Suprapubic skin (tissue), 4 donors: ENCODE measurements around the gene SLC38A9. TPM values are rescaled to one million over a fixed set of nuclear protein-coding genes. Genes with fewer than 3 reads are reported as not detected.

ENCODE experiments used
- DNase-seq, 2 donors: peaks; one replicate each; pipeline ENCODE4 v3.0.0-alpha.2; 2019; ENCODE audit warnings: low spot score in 2 of 2
- H3K27ac ChIP-seq: fragments of 200-600 bp; sonication (generic); one replicate; pipeline ENCODE4 v1.5.1; 2019
- H3K27me3 ChIP-seq: fragments of 200-600 bp; sonication (generic); one replicate; pipeline ENCODE4 v1.5.1; 2019
- H3K36me3 ChIP-seq: fragments of 200-600 bp; sonication (generic); one replicate; pipeline ENCODE4 v1.5.1; 2019
- H3K4me1 ChIP-seq: fragments of 200-600 bp; sonication (generic); one replicate; pipeline ENCODE4 v1.5.1; 2019
- H3K4me3 ChIP-seq: fragments of 200-600 bp; sonication (generic); one replicate; pipeline ENCODE4 v1.5.1; 2019; ENCODE audit warnings: mild to moderate bottlenecking
- H3K9me3 ChIP-seq: fragments of 200-600 bp; sonication (generic); one replicate; pipeline ENCODE4 v1.5.1; 2019
- CTCF ChIP-seq, 2 donors: fragments of 200-600 bp in 1 of 2; fragments of 450-650 bp in 1 of 2; sonication (generic) in 1 of 2; IDR thresholded peaks; one replicate each; pipeline ENCODE4 v1.5.1; 2016 to 2019; ENCODE audit warnings: antibody characterized with exemption in 2 of 2, mild to moderate bottlenecking in 1 of 2, moderate library complexity in 1 of 2
- EP300 ChIP-seq: sonication (generic); formaldehyde crosslinking; IDR thresholded peaks from one replicate; pipeline ENCODE4 v1.6.1; 2017; ENCODE audit warnings: antibody characterized with exemption
- POLR2A ChIP-seq, 2 donors: fragments of 450-650 bp; IDR thresholded peaks; one replicate each; pipeline ENCODE4 v1.6.1; 2017; ENCODE audit warnings: antibody characterized with exemption in 2 of 2, mild to moderate bottlenecking in 2 of 2, moderate library complexity in 2 of 2
- POLR2AphosphoS5 ChIP-seq, 3 donors: sonication (generic); formaldehyde crosslinking; IDR thresholded peaks; one replicate each; pipeline ENCODE4 v1.6.1; 2017; ENCODE audit warnings: antibody characterized with exemption in 3 of 3
- WGBS: methylation state at CpG from one replicate; pipeline ENCODE4 v1.1.5; 2018; 5-methylcytosine and 5-hydroxymethylcytosine counted together
- total RNA-seq, 4 donors: library from RNA; depleted of rRNA; stranded (reverse); fragments of >200 nt; gene quantifications; one replicate each; pipeline ENCODE4 v1.1.0, GENCODE V29; 2016

Gene SLC38A9
- total RNA-seq, 4 donors from 2014 or later: 13.9 to 52.6 (median 19.7) TPM

GRCh38 chr5:55626790-55627189 lies 85.3 kb downstream of the SLC38A9 start:
- TF ChIP-seq POLR2AphosphoS5 (IDR thresholded peaks at IDR 0.05) (no peak), POLR2A (IDR thresholded peaks at IDR 0.05) (no peak), CTCF (IDR thresholded peaks at IDR 0.05) (no peak), EP300 (no peak)
- no peak for DNase-seq
- no peak overlapping the region for H3K27ac ChIP-seq
- 51% methylated on average over 3 of the region's 3 CpGs for WGBS
- H3K9me3 ChIP-seq: no peaks in the 10 kb centered on the region
- H3K27me3 ChIP-seq: no peaks in the 10 kb centered on the region
- no peaks in the 10 kb centered on the region for H3K4me1 ChIP-seq
- H3K4me3 ChIP-seq: no peak overlapping the region
- no peaks in the 10 kb centered on the region for H3K36me3 ChIP-seq

- TF ChIP-seq EP300 (no peak), POLR2AphosphoS5 (IDR thresholded peaks at IDR 0.05) (no peak), CTCF (IDR thresholded peaks at IDR 0.05) (no peak), POLR2A (IDR thresholded peaks at IDR 0.05) (no peak)
- H3K27ac ChIP-seq: no peak overlapping the region
- H3K4me1 ChIP-seq: no peaks in the 10 kb centered on the region
- no peak overlapping the region for H3K4me3 ChIP-seq
- DNase-seq: no peak
- no peaks in the 10 kb centered on the region for H3K27me3 ChIP-seq
- H3K9me3 ChIP-seq: no peaks in the 10 kb centered on the region
- H3K36me3 ChIP-seq: no peaks in the 10 kb centered on the region
These were observed 86.2 kb downstream of the SLC38A9 start for GRCh38 chr5:55625913-55626312.

GRCh38 chr5:55625589-55625909 lies 86.6 kb downstream of the SLC38A9 start:
- no peak overlapping the region for H3K27ac ChIP-seq
- H3K9me3 ChIP-seq: no peaks in the 10 kb centered on the region
- TF ChIP-seq POLR2AphosphoS5 (IDR thresholded peaks at IDR 0.05): no peak
- no peak for TF ChIP-seq EP300
- TF ChIP-seq POLR2A (IDR thresholded peaks at IDR 0.05): no peak
- TF ChIP-seq CTCF (IDR thresholded peaks at IDR 0.05): no peak
- DNase-seq: no peak
- no peaks in the 10 kb centered on the region for H3K27me3 ChIP-seq
- no peak overlapping the region for H3K4me3 ChIP-seq
- no peaks in the 10 kb centered on the region for H3K36me3 ChIP-seq
- no peaks in the 10 kb centered on the region for H3K4me1 ChIP-seq
- WGBS: 85% methylated on average over 4 of the region's 4 CpGs

- 82% methylated on average over 8 of the region's 8 CpGs for WGBS
- no peak overlapping the region for H3K27ac ChIP-seq
- DNase-seq: no peak
- H3K27me3 ChIP-seq: no peaks in the 10 kb centered on the region
- no peaks in the 10 kb centered on the region for H3K4me1 ChIP-seq
- TF ChIP-seq EP300 (no peak), POLR2AphosphoS5 (IDR thresholded peaks at IDR 0.05) (no peak), CTCF (IDR thresholded peaks at IDR 0.05) (no peak), POLR2A (IDR thresholded peaks at IDR 0.05) (no peak)
- no peaks in the 10 kb centered on the region for H3K36me3 ChIP-seq
- H3K9me3 ChIP-seq: no peaks in the 10 kb centered on the region
- H3K4me3 ChIP-seq: no peak overlapping the region
These were observed 87.1 kb downstream of the SLC38A9 start for GRCh38 chr5:55624841-55625588.

GRCh38 chr5:55623789-55624188 lies 88.3 kb downstream of the SLC38A9 start:
- Histone ChIP-seq H3K27ac (no peak overlapping the region), H3K27me3 (no peaks in the 10 kb centered on the region), H3K4me1 (no peaks in the 10 kb centered on the region), H3K36me3 (no peaks in the 10 kb centered on the region), H3K9me3 (no peaks in the 10 kb centered on the region), H3K4me3 (no peak overlapping the region)
- no peak for DNase-seq
- TF ChIP-seq CTCF (IDR thresholded peaks at IDR 0.05) (no peak), EP300 (no peak), POLR2AphosphoS5 (IDR thresholded peaks at IDR 0.05) (no peak), POLR2A (IDR thresholded peaks at IDR 0.05) (no peak)
- 97% methylated on average over 1 of the region's 1 CpG for WGBS
